Naive B cell (primary cell): ENCODE data around the gene AKIRIN1. TPM values are rescaled to one million over a fixed set of nuclear protein-coding genes. Genes with fewer than 3 reads are reported as not detected.
A peak's percentile ranks its signal among the peaks of the same experiment; 100 is the strongest.
"Not testable (repeated sequence)": the region's sequence is repeated elsewhere in the genome, so short reads cannot be mapped to it uniquely, and the experiment has no call there.

Experiments used
- ATAC-seq, 2 donors: fragments of 150-1000 bp; cut with Tn5 transposase; 2 replicates each; pipeline ENCODE4 v1.10.0; 2021; ENCODE audit warnings: low read depth in 2 of 2, mild to moderate bottlenecking in 2 of 2, moderate library complexity in 2 of 2
- DNase-seq: peaks from one replicate; pipeline ENCODE4 v3.0.0; 2022
- H3K27ac Mint-ChIP-seq, 6 donors: one replicate each; pipeline ENCODE4 v1.8.0; 2020 to 2022; ENCODE audit warnings: mild to moderate bottlenecking in 6 of 6, mixed read lengths in 6 of 6, moderate library complexity in 5 of 6, inconsistent platforms in 2 of 6
- H3K27me3 Mint-ChIP-seq, 3 donors: one replicate each; pipeline ENCODE4 v1.8.0; 2021 to 2022; ENCODE audit warnings: mixed read lengths in 3 of 3, mild to moderate bottlenecking in 1 of 3
- H3K36me3 Mint-ChIP-seq, 2 donors: one replicate each; pipeline ENCODE4 v1.8.0; 2020 to 2022; ENCODE audit warnings: mixed read lengths in 2 of 2, inconsistent platforms in 1 of 2, mild to moderate bottlenecking in 1 of 2
- H3K4me1 Mint-ChIP-seq, 3 donors: one replicate each; pipeline ENCODE4 v1.8.0; 2020 to 2022; ENCODE audit warnings: mixed read lengths in 3 of 3, inconsistent platforms in 1 of 3, mild to moderate bottlenecking in 1 of 3, moderate library complexity in 1 of 3
- H3K4me3 Mint-ChIP-seq, 8 donors: one replicate each; pipeline ENCODE4 v1.8.0; 2020 to 2022; ENCODE audit warnings: mild to moderate bottlenecking in 8 of 8, mixed read lengths in 8 of 8, moderate library complexity in 8 of 8, inconsistent platforms in 2 of 8
- H3K9me3 Mint-ChIP-seq, 7 donors: one replicate each; pipeline ENCODE4 v1.8.0; 2020 to 2022; ENCODE audit warnings: mixed read lengths in 7 of 7, mild to moderate bottlenecking in 5 of 7, inconsistent platforms in 2 of 7, moderate library complexity in 1 of 7
- polyA plus RNA-seq, 6 donors: library from polyadenylated mRNA; unstranded; fragments of 300-500 nt; fragmentation: Illumina TruSeq; gene quantifications; one replicate each; pipeline ENCODE4 v1.2.3, GENCODE V29; 2021; ENCODE audit warnings: low read depth in 6 of 6

Gene AKIRIN1
- polyA plus RNA-seq, 6 donors from 2014 or later, result 61.9 to 89.7 (median 76.1) TPM

DNA sequence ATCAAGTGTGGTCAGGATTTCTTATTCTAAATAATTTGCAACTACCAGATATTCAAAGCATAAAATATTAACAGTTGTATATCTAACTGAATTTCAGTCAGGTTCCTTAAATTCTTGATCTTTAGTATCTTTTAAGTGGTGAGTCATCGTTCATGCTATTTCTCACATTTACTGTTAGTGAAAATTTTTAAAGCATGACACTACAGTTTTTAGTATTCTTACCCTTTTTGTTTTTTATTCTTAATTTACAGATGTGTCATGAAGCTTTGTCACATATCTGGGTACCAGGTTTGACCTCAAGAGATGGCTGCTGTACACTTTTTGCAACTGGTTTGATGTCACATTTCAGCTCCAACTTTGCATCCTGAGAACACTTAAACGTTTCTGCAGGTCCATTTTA lies 12.7 kb downstream of the AKIRIN1 start:
- Mint-ChIP-seq H3K4me3 (no peak overlapping the region), H3K27ac (no peak overlapping the region), H3K27me3 (no peaks in the 10 kb centered on the region), H3K4me1 (peaks cover 0 to 8% (median 2%) of the 10 kb centered on the region in 3 donors), H3K36me3 (peaks cover 25 to 26% of the 10 kb centered on the region in 2 donors), H3K9me3 (no peaks in the 10 kb centered on the region)
- DNase-seq (no peak), ATAC-seq (no peak)

DNA sequence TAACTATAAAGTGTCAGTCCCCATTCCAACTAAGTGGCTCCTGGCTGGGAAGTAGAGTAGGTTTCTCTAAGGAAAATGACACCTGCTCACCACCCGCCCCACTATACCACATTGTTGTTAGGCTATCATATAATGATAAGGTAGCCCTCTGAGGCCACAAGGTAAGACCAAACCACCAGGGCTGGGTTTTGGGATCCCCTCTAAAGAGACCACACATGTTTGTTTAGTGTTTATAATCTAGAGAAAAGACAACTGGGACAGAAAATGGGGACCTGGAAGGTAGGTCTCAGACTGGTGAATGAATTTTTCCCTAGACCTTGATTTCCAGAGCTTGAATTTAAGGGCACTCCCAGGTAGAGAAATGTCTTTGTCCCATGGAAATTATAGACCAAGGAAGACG lies 15.2 kb downstream of the AKIRIN1 start:
- H3K4me3 Mint-ChIP-seq, result no peak overlapping the region
- no peaks in the 10 kb centered on the region for H3K9me3 Mint-ChIP-seq
- peaks cover 0 to 4% (median 0%) of the 10 kb centered on the region in 3 donors for H3K4me1 Mint-ChIP-seq
- H3K27me3 Mint-ChIP-seq, result no peaks in the 10 kb centered on the region
- ATAC-seq (no peak), DNase-seq (no peak)
- H3K36me3 Mint-ChIP-seq, result peaks cover 22 to 25% of the 10 kb centered on the region in 2 donors
- peak overlapping the region in 1 of 6 donors; percentile 34 for H3K27ac Mint-ChIP-seq

DNA sequence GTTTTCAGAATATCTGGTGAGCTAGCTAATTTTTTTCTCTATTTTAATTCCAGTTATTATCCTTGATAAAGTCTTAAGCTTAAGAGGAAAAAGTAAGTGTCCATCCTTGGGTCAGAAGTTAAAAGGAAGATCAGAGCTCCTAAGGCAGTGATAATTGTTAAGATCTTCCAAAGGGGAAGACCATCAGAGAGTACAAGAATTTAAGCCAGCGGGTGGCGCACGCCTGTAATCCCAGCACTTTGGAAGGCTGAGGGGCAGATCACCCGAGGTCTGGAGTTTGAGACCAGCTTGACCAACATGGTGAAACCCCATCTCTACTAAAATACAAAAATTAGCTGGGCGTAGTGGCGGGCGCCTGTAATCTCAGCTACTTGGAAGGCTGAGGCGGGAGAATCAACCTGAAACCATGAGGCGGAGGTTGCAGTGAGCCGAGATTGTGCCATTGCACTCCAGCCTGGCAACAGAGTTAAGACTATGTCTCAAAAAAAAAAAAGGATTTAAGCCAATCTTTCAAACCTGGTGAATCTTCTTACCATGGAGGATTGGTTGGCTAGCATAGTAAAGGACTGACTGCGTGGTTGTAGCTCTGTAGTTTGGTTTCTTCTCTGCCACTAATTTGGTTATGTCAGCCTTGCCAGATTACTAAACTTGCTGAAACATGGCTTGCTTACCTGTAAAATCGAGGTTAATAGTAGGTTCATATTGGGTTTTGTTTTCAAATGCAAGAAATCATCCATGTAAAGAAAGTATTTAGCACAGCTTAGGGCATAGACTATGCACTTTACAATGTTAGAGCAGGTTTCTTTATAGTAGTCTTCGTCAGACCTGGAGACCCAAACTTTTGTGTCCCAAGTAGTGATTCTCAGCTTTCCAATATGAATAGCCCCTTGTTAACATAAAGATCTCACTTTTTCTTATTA lies 15.9 kb downstream of the AKIRIN1 start:
- H3K27ac Mint-ChIP-seq, result peak overlapping the region in 1 of 6 donors; percentile 34
- no peaks in the 10 kb centered on the region for H3K27me3 Mint-ChIP-seq
- ATAC-seq, result no peak

DNA sequence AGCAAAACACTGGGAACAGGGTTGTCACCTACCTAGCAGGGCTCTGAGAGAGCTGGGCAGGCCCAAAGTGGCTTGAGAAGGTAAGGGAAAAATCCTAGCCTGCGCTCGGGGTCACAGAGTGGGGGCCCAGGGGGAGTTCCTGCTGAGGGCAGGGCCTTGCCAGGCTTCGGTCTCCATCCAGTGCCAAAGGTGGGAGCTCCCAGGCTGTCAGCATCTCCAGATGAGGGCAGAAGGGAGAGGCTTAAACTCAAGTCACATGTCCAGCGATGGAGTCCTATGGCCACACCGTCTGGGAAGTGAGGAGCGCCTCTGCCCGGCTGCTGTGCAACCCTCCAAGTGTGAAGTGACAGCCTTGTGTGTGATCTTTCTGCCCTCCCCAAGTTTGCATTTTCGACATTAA lies 23.9 kb downstream of the AKIRIN1 start:
- H3K4me1 Mint-ChIP-seq, H3K9me3 Mint-ChIP-seq, H3K27ac Mint-ChIP-seq, H3K27me3 Mint-ChIP-seq, H3K4me3 Mint-ChIP-seq, ATAC-seq, H3K36me3 Mint-ChIP-seq, DNase-seq: not testable (repeated sequence)

More for the DNA sequence above, 15.9 kb downstream of the AKIRIN1 start:
- DNase-seq, result no peak
- Mint-ChIP-seq H3K4me3 (no peak overlapping the region), H3K36me3 (peaks cover 17 to 18% of the 10 kb centered on the region in 2 donors), H3K9me3 (no peaks in the 10 kb centered on the region), H3K4me1 (no peaks in the 10 kb centered on the region)

DNA sequence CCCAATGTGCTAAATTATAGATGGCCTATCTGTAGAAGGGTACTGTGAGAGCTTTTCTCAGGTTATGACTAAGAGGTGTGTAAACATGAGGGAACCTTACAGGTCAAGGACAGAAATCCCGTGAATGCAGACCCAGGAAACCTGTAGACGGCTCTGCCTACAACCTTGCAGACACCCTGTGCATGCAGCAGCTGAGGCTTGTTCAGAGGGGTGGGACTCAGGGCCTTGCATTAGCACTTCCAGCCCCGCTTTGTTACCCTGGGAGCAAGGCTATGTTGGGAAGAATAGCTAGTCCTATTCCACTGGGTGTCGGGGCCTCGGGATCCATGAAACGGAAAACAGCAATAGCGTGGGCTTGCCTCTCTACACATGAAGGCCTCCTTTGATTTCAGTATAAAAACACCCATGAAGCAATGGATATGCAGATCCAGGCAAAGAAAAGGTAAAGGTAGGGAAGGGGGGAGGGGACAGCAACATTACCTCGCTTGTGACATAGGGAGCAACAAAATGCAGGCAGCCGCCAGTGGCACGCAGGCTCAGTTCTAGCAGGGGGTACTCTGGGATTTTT lies 25.6 kb downstream of the AKIRIN1 start:
- no peak overlapping the region for H3K27ac Mint-ChIP-seq
- peaks cover 0 to 5% (median 0%) of the 10 kb centered on the region in 3 donors for H3K27me3 Mint-ChIP-seq
- no peaks in the 10 kb centered on the region for H3K36me3 Mint-ChIP-seq
- ATAC-seq, result no peak
- no peak overlapping the region for H3K4me3 Mint-ChIP-seq
- no peaks in the 10 kb centered on the region for H3K9me3 Mint-ChIP-seq
- no peaks in the 10 kb centered on the region for H3K4me1 Mint-ChIP-seq
- no peak for DNase-seq

DNA sequence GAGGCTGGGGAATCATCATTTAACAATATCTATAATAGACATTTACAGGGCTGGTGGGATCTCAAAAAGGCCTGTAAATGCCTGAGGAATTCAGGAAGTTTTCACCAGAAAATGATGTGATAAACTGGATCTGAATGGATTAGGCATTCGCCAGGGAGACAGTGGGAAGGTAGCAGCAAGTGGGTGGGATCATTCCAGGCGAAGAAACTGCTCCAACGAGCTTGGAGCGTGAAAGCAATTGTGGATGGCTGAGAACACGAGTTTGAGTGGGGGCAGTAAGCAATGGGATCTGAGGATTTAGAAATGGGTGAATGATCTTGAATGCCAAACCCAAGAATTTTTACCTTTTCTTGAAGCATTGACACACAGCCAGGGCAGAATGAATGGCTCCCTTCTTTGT lies 26.2 kb downstream of the AKIRIN1 start:
- peak overlapping the region in 1 of 6 donors; percentile 8 for H3K27ac Mint-ChIP-seq
- no peak overlapping the region for H3K4me3 Mint-ChIP-seq
- DNase-seq (no peak), ATAC-seq (no peak)
- no peaks in the 10 kb centered on the region for H3K4me1 Mint-ChIP-seq
- no peaks in the 10 kb centered on the region for H3K36me3 Mint-ChIP-seq
- H3K27me3 Mint-ChIP-seq, result peaks cover 0 to 8% (median 0%) of the 10 kb centered on the region in 3 donors
- H3K9me3 Mint-ChIP-seq, result no peaks in the 10 kb centered on the region

DNA sequence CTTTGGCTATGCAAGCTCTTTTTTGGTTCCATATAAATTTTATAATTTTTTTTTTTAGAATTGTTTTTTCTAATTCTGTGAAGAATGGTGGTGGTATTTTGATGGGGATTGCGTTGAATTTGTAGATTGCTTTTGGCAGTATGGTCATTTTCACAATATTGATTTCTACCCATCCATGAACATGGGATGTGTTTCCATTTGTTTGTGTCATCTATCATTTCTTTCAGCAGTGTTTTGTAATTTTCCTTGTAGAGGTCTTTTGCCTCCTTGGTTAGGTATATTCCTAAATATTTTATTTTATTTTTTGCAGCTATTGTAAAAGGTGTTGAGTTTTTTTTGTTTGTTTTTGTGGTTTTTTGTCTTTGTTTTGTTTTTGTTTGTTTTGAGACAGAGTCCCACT lies 29.4 kb downstream of the AKIRIN1 start:
- H3K36me3 Mint-ChIP-seq, DNase-seq, H3K27me3 Mint-ChIP-seq, H3K4me3 Mint-ChIP-seq, H3K9me3 Mint-ChIP-seq, H3K27ac Mint-ChIP-seq, ATAC-seq, H3K4me1 Mint-ChIP-seq: not testable (repeated sequence)

DNA sequence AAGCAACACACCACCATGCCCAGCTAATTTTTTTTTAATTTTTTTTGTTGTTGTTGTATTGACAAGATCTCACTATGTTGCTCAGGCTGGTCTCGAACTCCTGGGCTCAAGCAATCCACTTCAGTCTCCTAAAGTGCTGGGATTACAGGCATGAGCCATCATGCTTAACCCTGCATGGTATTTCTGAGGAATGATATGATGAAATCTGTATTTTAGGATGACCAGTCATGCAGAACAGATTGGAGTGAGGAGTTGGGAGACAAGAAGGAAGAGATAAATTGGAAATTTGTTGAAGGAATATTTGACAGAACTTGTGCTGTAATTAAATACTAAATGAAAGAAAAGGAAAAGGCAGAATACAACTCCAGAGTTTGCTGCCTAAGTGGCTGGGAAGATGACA lies 30.4 kb downstream of the AKIRIN1 start:
- no peak for ATAC-seq
- Mint-ChIP-seq H3K9me3 (peaks cover 0 to under 1% (median 0%) of the 10 kb centered on the region in 7 donors), H3K4me3 (peak overlapping the region in 1 of 8 donors; percentile 41), H3K27me3 (peaks cover 0 to 8% (median 0%) of the 10 kb centered on the region in 3 donors), H3K27ac (peak overlapping the region in 1 of 6 donors; percentile 64), H3K36me3 (peaks cover 0 to 2% of the 10 kb centered on the region in 2 donors), H3K4me1 (peaks cover 6 to 13% (median 9%) of the 10 kb centered on the region in 3 donors)
- no peak for DNase-seq

DNA sequence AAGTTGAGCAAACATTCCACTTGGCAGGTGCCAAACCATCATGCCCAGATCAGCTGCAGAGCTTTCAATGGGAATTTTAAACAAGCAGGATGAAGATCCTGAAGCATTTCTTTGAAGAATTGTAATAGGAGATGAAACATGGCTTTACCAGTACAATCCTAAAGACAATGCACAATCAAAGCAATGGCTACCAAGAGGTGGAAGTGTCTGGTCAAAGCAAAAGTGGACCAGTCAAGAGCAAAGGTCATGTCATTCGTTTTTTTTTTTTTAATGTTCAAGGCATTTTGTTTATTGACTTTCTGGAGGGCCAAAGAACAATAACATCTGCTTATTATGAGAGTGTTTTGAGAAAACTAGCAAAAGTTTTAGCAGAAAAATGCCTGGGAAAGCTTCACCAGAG lies 32.1 kb downstream of the AKIRIN1 start:
- peaks cover 10 to 23% (median 14%) of the 10 kb centered on the region in 3 donors for H3K4me1 Mint-ChIP-seq
- H3K27me3 Mint-ChIP-seq, result peaks cover 0 to 8% (median 0%) of the 10 kb centered on the region in 3 donors
- H3K9me3 Mint-ChIP-seq, result peaks cover 0 to 3% (median 0%) of the 10 kb centered on the region in 7 donors
- peaks cover 0 to 6% of the 10 kb centered on the region in 2 donors for H3K36me3 Mint-ChIP-seq
- H3K4me3 Mint-ChIP-seq, result no peak overlapping the region
- ATAC-seq, result no peak
- DNase-seq, result no peak
- no peak overlapping the region for H3K27ac Mint-ChIP-seq

DNA sequence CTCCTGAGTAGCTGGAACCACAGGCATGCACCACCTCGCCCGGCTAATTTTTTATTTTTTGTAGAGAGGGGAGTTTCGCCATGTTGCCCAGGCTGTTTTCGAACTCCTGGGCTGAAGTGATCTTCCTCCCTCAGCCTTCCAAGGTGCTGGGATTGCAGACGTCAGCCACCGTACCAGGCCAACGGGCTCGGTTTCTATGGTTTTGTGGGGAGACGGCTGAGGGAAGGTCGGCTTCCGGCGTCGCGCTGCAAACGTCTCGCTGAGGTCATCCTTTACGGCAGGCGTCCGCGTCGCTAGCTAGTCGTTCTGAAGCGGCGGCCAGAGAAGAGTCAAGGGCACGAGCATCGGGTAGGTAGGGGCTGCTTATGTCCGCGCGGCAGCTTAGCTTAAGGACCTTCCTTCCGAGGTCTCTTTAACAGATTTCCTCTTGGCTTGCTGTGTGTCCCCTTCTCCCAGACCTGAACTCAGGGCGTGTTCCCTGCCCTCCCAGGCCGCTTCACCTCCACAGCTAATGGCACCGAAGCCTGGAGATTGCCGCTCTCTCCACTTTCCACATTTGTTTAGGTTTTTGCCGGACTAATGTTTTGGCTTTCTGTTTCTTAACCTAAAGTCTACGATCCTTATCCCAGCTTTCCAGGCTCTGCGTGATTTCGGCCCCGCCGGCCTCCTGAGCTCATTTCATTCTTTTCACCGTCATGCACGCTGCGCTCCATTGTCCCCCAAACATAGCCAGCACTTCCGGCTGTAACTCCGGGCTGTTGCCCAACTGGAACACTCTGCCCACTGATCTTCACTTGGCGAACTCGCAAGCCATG lies 35.2 kb downstream of the AKIRIN1 start, which contains the start of gene NDUFS5:
Gene NDUFS5 (plus strand): TSS at position 300 of the 815 bp plus-strand sequence. CDS start 2,375 bp downstream, outside the sequence.
- peak within 1 kb of the TSS; percentile 92 to 97 (median 96) for H3K4me3 Mint-ChIP-seq
- DNase-seq (peak; percentile 73), ATAC-seq (peak; percentile 85 to 86)
- H3K27ac Mint-ChIP-seq, result peak within 1 kb of the TSS; percentile 93 to 99 (median 96)
- peaks cover 0 to 3% (median 0%) of the 10 kb centered on the region in 7 donors for H3K9me3 Mint-ChIP-seq
- H3K27me3 Mint-ChIP-seq, result peaks cover 0 to 7% (median 0%) of the 10 kb centered on the region in 3 donors
- peaks cover 4 to 21% of the 10 kb centered on the region in 2 donors for H3K36me3 Mint-ChIP-seq
- H3K4me1 Mint-ChIP-seq, result peaks cover 14 to 25% (median 14%) of the 10 kb centered on the region in 3 donors

DNA sequence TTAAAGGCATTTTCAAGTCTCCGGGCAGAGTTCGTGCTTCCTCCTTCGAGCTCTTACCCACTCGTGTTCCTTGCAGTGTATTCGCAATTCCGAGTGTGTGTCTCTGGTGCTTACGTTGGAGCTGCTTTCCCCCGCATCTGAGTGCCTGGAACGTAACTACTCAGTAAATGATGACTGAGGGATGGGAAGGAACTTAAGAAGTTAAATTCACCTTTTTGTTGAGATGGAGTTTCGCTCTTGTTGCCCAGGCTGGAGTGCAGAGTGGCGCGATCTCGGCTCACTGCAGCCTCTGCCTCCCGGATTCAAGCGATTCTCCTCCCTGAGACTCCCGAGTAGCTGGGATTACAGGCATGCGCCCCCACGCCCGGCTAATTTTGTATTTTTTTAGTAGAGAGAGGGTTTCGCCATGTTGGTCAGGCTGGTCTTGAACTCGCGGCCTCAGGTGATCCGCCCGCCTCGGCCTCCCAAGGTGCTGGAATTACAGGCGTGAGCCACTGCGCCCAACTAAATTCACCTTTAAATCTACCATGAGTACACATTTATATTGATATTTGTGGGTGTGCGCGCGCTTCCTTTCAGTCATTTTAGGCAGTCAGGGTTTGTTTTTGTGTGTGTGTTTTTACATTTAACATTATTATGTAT lies 35.9 kb downstream of the AKIRIN1 start:
- H3K9me3 Mint-ChIP-seq, result peaks cover 0 to 3% (median 0%) of the 10 kb centered on the region in 7 donors
- H3K27ac Mint-ChIP-seq, result peak overlapping the region; percentile 93 to 99 (median 96)
- DNase-seq (no peak), ATAC-seq (no peak)
- H3K4me1 Mint-ChIP-seq, result peaks cover 14 to 25% (median 14%) of the 10 kb centered on the region in 3 donors
- peaks cover 4 to 21% of the 10 kb centered on the region in 2 donors for H3K36me3 Mint-ChIP-seq
- H3K27me3 Mint-ChIP-seq, result peaks cover 0 to under 1% (median 0%) of the 10 kb centered on the region in 3 donors
- H3K4me3 Mint-ChIP-seq, result peak overlapping the region; percentile 92 to 97 (median 96)

DNA sequence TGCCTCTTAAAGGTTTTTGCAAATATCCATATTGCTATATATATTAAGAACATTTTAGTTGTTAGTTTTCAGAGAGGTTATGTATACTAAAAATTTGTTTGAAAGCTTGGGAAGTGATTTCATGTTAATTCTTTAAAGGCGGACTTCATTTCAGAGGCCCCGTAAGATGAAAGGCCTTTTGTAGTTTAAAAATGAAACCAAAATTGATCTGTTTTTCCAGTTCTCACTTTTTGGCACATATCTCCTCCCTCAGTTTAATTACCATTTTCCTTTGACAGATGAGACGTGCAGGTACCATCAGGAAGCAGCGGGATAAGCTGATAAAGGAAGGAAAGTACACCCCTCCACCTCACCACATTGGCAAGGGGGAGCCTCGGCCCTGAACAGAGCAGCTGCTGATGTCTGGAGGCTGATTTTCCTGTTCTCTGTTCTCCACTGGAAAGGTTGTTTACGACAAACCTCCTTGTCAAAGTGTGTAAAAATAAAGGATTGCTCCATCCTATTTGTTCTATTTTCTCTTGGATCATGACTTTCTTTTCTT lies 43.1 kb downstream of the AKIRIN1 start:
- H3K27me3 Mint-ChIP-seq, result no peaks in the 10 kb centered on the region

More for the DNA sequence above, 43.1 kb downstream of the AKIRIN1 start:
- H3K36me3 Mint-ChIP-seq, result peaks cover 14 to 20% of the 10 kb centered on the region in 2 donors
- no peak overlapping the region for H3K4me3 Mint-ChIP-seq
- ATAC-seq (no peak), DNase-seq (no peak)
- peak overlapping the region in 1 of 6 donors; percentile 90 for H3K27ac Mint-ChIP-seq
- no peaks in the 10 kb centered on the region for H3K9me3 Mint-ChIP-seq
- H3K4me1 Mint-ChIP-seq, result peaks cover 0 to 9% (median 7%) of the 10 kb centered on the region in 3 donors
